ENCODE measurements around the gene RMND5B. TPM values are rescaled to one million over a fixed set of nuclear protein-coding genes. Genes with fewer than 3 reads are reported as not detected.

Gene RMND5B
- total and polyA plus RNA-seq, 2 of the 13 experiments (the other 11 are each of a cell fraction or from before 2014, with no cell fraction given) = 18.6 to 20.4 TPM

- TF ChIP-seq, protein P1, sequence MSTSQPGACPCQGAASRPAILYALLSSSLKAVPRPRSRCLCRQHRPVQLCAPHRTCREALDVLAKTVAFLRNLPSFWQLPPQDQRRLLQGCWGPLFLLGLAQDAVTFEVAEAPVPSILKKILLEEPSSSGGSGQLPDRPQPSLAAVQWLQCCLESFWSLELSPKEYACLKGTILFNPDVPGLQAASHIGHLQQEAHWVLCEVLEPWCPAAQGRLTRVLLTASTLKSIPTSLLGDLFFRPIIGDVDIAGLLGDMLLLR (CRISPR knock-in tag; IDR thresholded peaks at IDR 0.05) = peak; percentile 49; the same call in 1 of the 2 replicates
- TF ChIP-seq, protein P2, sequence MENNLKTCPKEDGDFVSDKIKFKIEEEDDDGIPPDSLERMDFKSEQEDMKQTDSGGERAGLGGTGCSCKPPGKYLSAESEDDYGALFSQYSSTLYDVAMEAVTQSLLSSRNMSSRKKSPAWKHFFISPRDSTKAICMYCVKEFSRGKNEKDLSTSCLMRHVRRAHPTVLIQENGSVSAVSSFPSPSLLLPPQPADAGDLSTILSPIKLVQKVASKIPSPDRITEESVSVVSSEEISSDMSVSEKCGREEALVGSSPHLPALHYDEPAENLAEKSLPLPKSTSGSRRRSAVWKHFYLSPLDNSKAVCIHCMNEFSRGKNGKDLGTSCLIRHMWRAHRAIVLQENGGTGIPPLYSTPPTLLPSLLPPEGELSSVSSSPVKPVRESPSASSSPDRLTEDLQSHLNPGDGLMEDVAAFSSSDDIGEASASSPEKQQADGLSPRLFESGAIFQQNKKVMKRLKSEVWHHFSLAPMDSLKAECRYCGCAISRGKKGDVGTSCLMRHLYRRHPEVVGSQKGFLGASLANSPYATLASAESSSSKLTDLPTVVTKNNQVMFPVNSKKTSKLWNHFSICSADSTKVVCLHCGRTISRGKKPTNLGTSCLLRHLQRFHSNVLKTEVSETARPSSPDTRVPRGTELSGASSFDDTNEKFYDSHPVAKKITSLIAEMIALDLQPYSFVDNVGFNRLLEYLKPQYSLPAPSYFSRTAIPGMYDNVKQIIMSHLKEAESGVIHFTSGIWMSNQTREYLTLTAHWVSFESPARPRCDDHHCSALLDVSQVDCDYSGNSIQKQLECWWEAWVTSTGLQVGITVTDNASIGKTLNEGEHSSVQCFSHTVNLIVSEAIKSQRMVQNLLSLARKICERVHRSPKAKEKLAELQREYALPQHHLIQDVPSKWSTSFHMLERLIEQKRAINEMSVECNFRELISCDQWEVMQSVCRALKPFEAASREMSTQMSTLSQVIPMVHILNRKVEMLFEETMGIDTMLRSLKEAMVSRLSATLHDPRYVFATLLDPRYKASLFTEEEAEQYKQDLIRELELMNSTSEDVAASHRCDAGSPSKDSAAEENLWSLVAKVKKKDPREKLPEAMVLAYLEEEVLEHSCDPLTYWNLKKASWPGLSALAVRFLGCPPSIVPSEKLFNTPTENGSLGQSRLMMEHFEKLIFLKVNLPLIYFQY (CRISPR knock-in tag; IDR thresholded peaks at IDR 0.05; ENCODE audit: borderline replicate concordance) = peak; percentile 46; the same call in 1 of the 2 replicates
- TF ChIP-seq ZBTB44 (CRISPR knock-in tag; IDR thresholded peaks at IDR 0.05) (no peak), MAFF (IDR thresholded peaks at IDR 0.05; ENCODE audit: low read depth, low read length) (no peak), SALL1 (CRISPR knock-in tag; IDR thresholded peaks at IDR 0.05) (peak; percentile 65), ZNF225 (CRISPR knock-in tag; IDR thresholded peaks at IDR 0.05) (0 out of 2 replicates have a peak, but pooled peaks have one; percentile 24), THYN1 (CRISPR knock-in tag; IDR thresholded peaks at IDR 0.05; ENCODE audit: borderline replicate concordance, low read depth) (no peak), ZNF510 (CRISPR knock-in tag; IDR thresholded peaks at IDR 0.05; ENCODE audit: low read depth) (no peak), ZNF781 (CRISPR knock-in tag; IDR thresholded peaks at IDR 0.05; ENCODE audit: borderline replicate concordance, not compliant biosample characterization) (peak; percentile 68), ZBTB8A (CRISPR knock-in tag; IDR thresholded peaks at IDR 0.05; ENCODE audit: borderline replicate concordance, low read depth) (no peak), ZNF558 (CRISPR knock-in tag; IDR thresholded peaks at IDR 0.05; ENCODE audit: borderline replicate concordance) (no peak), CAMTA2 (CRISPR knock-in tag; IDR thresholded peaks at IDR 0.05; ENCODE audit: borderline replicate concordance) (no peak), HNF4G (IDR thresholded peaks at IDR 0.05; ENCODE audit: borderline replicate concordance, low read depth, low read length) (no peak), HNF4G (CRISPR knock-in tag; IDR thresholded peaks at IDR 0.05; ENCODE audit: borderline replicate concordance, low read depth) (no peak), ZSCAN31 (CRISPR knock-in tag; IDR thresholded peaks at IDR 0.05; ENCODE audit: low read depth) (no peak), ZNF296 (CRISPR knock-in tag; conservative IDR thresholded peaks at IDR 0.05) (no peak)
- TF ChIP-seq, protein P3, sequence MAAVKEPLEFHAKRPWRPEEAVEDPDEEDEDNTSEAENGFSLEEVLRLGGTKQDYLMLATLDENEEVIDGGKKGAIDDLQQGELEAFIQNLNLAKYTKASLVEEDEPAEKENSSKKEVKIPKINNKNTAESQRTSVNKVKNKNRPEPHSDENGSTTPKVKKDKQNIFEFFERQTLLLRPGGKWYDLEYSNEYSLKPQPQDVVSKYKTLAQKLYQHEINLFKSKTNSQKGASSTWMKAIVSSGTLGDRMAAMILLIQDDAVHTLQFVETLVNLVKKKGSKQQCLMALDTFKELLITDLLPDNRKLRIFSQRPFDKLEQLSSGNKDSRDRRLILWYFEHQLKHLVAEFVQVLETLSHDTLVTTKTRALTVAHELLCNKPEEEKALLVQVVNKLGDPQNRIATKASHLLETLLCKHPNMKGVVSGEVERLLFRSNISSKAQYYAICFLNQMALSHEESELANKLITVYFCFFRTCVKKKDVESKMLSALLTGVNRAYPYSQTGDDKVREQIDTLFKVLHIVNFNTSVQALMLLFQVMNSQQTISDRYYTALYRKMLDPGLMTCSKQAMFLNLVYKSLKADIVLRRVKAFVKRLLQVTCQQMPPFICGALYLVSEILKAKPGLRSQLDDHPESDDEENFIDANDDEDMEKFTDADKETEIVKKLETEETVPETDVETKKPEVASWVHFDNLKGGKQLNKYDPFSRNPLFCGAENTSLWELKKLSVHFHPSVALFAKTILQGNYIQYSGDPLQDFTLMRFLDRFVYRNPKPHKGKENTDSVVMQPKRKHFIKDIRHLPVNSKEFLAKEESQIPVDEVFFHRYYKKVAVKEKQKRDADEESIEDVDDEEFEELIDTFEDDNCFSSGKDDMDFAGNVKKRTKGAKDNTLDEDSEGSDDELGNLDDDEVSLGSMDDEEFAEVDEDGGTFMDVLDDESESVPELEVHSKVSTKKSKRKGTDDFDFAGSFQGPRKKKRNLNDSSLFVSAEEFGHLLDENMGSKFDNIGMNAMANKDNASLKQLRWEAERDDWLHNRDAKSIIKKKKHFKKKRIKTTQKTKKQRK (IDR thresholded peaks at IDR 0.05; ENCODE audit: low read length) = no peak
Observed at GRCh38 chr5:178120607-178121357, 10.0 kb upstream of the RMND5B start (continued).

Data from HepG2 (cell line).